NCI-H128 (cell line): ENCODE data around the gene KCNN1.
"Not testable (repeated sequence)": the region's sequence is repeated elsewhere in the genome, so short reads cannot be mapped to it uniquely, and the experiment has no call there.

Source experiments
- DNase-seq: peaks from one replicate; lab custom pipeline; 2025; ENCODE audit not compliant: unreplicated experiment; lab: John Stamatoyannopoulos, UW

KCNN1 gene

GRCh38 chr19:18000915-18001776 lies 34.2 kb downstream of the KCNN1 start:
- peak; percentile 30 for DNase-seq

GRCh38 chr19:18001777-18002345 lies 35.0 kb downstream of the KCNN1 start:
- no peak for DNase-seq

GRCh38 chr19:18002347-18002850 lies 35.5 kb downstream of the KCNN1 start:
- no peak for DNase-seq

GRCh38 chr19:18005750-18006149 lies 38.8 kb downstream of the KCNN1 start:
- DNase-seq: not testable (repeated sequence)

GRCh38 chr19:18007044-18007916 lies 40.4 kb downstream of the KCNN1 start:
- peak; percentile 61 for DNase-seq

- DNase-seq: peak; percentile 79
Measured at GRCh38 chr19:18007917-18008673, 41.2 kb downstream of the KCNN1 start, which contains the start of gene ARRDC2. Gene ARRDC2 (plus strand): TSS chr19:18008170. CDS start chr19:18008311, 141 bp downstream.

- DNase-seq: no peak
Measured at GRCh38 chr19:18008814-18009213, 41.9 kb downstream of the KCNN1 start.

- no peak for DNase-seq
Measured at GRCh38 chr19:18009412-18010066, 42.6 kb downstream of the KCNN1 start.

GRCh38 chr19:18010149-18010548 lies 43.2 kb downstream of the KCNN1 start:
- DNase-seq: no peak

- DNase-seq: no peak
Measured at GRCh38 chr19:18013210-18014111, 46.6 kb downstream of the KCNN1 start.

GRCh38 chr19:18014197-18014596 lies 47.3 kb downstream of the KCNN1 start:
- no peak for DNase-seq

GRCh38 chr19:18016209-18016910 lies 49.5 kb downstream of the KCNN1 start:
- no peak for DNase-seq

GRCh38 chr19:18017275-18018083 lies 50.6 kb downstream of the KCNN1 start:
- DNase-seq: no peak

- DNase-seq: no peak
Measured at GRCh38 chr19:18020212-18021085, 53.5 kb downstream of the KCNN1 start.

- DNase-seq: no peak
Measured at GRCh38 chr19:18021121-18021755, 54.3 kb downstream of the KCNN1 start.

- DNase-seq: no peak
Measured at GRCh38 chr19:18023622-18024251, 56.8 kb downstream of the KCNN1 start.
